Stimulated activated CD8-positive, alpha-beta memory T cell treated with anti-CD3 and anti-CD28 coated beads, Interleukin-15, amount 100 ng/mL, for 4 hours (primary cell): ENCODE data around the gene DMGDH.

ENCODE experiments used
- DNase-seq, 2 donors: peaks; one replicate each; pipeline ENCODE4 v3.0.0-alpha.2; 2020; ENCODE audit warnings: low read depth in 2 of 2

Gene DMGDH

DNA sequence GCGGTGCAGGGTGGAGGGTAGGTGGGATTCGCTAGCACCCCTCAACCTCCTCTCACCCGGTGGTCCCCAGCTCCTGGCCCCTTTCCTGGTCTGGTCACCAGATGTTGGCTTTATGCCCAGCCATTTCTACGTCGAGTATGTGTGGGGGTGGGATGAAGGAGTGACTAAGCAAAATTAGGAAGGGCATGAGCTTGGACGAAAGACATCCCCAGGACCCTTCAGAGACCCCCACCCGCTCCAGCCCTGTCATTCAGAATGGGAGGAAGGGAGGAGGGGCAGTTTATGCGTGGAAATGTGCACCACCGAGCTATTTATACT, 835 bp upstream of the DMGDH start:
- no peak for DNase-seq

DNA sequence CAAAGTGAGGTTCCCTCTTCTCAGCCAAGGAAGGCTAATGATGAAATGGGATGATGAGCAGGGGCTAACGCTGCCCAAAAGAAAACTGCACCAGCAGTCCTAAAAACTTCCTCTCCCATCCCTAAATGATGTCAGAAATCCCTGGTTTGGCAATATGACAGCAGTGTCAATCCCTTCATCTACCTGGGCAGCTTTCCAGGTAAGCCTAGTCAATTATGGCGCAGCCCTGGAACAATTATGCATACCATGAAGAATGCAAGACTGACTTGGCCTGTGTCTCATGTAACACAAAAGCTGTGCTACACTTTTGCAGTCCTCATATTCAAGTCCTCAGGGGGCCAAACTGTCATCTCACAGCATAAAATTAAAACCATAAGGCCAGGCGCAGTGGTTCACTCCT, 7.0 kb downstream of the DMGDH start:
- no peak for DNase-seq

DNA sequence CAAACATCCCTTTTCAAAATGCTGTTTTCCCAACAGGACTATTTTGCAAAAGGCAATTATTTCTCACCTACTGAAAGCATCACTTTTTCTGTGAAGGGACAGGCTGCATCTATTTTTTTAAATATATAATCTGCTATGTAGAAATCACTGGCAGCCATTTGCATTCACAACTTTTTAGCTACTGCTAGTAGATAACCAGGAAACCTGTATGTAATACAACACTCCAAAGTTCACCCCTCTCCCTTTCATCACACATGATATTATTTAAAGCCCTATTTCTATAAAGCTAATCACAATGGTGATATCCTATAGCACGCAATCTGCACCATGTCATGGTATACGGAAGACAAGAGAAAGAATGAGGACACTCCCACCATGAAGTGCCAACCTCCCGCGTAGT, 9.8 kb downstream of the DMGDH start:
- no peak for DNase-seq

DNA sequence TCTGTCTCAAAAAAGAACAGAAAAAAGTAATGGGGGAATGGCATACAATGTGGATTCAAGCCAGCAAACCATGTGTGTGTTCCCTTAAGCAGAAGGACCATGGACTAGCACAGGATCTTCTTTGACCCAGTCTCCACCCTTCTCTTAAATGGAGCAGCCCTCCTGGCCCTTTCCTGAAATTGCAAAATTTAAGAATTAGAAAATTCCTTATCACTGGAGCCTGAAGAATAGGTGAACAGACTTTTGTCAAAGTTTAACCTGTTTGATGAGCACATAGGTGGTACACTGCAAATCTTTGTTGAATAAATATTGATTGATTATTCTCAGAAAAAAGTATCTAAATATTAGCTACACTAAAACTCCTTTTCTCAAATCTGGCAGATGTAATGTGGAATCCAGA, 12.6 kb downstream of the DMGDH start:
- no peak for DNase-seq

DNA sequence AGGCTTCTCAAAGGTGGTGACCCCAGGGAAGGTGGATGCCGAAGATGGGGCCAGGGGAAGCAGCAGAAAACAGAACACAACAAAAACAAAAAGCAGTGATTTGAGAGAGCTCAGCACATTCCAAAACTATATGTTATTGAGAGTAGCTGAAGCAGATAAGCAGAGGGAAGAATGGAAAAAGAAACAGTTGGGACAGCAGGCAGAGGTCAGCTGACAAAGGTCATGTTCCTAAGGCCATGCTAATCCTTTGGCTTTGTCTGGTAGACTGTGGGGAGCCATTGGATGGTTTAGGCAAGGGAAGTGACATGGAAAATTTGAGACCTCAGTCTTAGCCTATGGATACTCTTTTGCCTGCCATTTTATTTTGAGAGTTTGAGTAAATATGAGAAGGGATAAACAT, 14.5 kb downstream of the DMGDH start:
- no peak for DNase-seq

DNA sequence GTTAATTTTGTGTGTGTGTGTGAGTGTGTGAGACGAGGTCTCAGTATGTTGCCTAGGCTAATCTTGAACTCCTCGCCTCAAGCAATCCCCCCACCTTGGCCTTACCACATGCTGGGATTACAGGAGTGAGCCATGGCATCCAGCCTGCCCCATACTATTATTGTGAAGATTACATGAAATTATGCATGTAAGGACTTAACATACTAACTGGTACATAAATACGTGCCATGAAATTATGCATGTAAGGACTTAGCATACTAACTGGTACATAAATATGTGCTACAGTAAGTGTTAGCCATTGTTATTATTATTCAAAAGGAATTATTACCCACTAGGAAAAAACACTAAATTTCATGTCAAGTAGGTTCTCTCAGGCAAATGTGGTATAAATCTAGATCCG, 16.2 kb downstream of the DMGDH start:
- no peak for DNase-seq

DNA sequence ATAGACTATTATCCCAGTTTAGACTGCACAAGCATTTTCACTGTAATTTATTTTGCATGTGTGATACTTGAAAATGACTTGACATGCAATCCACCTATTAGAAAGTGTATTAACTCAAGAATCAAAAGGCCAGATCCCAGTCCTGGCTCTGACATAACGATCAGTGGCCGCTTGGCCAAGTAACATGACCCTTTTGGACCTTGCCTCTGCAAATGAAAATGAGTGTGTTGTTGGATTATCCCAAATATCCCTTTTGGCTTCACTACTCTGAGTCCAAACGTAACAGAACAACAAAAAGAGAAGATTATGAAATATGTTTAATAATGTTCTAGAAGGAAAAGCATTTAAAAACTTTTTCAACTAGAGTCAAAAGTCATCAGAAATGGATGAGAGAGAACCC, 19.0 kb downstream of the DMGDH start:
- DNase-seq, result no peak

DNA sequence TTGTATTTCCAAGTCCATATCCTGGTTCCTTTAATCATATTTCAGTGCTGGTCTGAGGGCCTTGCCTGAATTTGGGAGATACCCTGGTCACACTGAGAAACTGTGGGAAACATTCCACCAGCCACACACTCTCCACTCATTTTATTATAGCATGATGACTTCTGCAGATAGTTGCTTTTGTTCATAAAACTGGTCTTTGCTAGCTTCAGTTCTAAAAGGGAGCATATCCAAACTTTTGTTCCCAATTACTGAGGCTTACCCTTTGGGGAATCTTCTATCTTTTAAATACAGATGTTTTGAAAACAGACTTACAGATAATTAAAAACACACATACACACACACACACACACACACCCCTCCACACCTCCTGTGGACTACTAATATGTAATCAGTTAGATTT, 21.0 kb downstream of the DMGDH start:
- no peak for DNase-seq

DNA sequence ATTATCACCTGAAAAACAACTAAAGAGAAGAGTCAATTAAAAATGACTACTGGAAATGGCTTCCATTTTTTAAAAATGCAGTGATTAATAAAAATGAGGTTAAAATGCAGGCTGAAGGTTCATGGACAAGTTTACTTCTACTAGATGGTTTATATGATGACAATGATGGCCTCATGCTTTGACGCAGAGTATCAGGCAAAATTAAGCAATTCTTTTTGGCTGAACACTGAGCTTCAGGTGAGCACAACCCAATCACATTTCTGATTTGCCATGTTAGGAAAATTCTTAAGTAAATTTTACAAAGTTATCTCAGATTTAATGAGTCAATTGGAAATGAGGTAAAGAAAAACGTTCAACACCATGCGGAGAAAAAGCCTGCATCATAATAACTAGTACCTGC, 22.3 kb downstream of the DMGDH start:
- no peak for DNase-seq

DNA sequence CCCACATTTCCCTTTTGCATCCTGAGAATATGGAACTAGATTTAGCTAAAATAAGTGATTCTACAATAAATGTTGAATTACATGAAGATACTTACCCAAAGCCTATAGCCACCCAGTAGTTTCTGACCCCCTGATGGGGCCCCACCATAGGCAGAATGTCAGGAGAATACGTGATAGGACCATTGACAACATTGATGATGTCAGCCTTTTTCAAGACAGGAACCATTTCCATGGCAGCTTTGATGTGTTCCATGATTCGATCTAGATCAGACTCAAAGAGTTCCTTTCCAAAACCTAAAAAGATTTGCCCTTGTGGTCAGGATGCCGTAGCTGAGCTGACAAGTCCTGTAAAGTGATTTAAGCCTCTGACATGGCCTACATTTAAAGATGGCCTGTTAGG, 27.3 kb downstream of the DMGDH start:
- DNase-seq, result no peak

DNA sequence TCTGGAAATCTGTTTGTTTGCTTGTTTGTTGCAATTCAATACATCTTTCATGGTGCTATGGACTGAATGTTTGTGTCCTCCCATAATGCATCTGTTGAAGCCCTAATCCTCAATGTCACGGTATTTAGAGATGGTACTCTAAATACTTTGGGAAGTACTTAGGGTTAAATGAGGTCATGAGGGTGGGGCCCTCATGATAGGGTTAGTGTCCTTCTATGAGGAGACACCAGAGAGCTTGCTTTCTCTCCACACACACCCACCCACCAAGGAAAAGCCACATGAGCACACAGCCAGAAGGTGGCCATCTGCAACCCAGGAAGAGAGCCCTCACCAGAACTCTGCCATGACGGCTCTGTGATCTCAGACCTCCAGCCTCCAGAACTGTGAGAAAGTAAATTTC, 32.7 kb downstream of the DMGDH start:
- DNase-seq, result no peak

DNA sequence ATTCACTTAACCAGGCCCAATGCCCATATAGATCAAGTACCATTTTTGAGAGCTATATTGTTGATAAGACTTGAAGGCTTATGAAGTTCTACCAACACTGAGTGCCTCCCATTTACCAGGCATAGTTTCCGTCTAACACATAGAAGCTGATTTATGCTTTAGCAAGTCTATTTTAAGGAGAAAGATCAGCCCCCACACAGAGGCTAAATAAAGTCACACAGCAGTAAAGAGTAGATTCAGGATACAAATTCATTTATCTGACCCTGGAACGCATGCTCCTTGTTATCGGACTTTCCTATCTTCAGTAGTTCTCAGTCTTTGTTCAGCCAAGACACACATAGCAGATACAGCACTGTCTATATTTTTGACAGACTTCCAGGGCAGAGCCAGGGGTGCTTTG, 34.2 kb downstream of the DMGDH start:
- DNase-seq, result no peak

DNA sequence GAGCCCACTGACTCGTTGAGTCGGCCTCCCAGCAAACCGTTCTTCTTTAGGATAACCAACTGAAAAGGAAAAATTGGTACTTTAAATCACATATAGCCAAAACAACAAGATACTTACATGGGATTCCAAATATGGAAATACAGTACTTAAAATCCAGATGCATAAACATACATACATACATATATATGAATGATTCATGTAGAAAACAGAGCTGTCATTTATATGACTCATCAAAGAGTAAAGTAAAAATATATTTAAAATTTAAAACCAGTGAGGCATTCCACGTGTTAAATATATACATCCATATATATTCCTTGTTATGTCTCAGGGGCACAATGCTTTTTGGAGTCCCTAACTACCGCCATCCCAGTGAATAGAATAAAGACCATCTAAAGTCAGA, 36.7 kb downstream of the DMGDH start:
- DNase-seq, result no peak

DNA sequence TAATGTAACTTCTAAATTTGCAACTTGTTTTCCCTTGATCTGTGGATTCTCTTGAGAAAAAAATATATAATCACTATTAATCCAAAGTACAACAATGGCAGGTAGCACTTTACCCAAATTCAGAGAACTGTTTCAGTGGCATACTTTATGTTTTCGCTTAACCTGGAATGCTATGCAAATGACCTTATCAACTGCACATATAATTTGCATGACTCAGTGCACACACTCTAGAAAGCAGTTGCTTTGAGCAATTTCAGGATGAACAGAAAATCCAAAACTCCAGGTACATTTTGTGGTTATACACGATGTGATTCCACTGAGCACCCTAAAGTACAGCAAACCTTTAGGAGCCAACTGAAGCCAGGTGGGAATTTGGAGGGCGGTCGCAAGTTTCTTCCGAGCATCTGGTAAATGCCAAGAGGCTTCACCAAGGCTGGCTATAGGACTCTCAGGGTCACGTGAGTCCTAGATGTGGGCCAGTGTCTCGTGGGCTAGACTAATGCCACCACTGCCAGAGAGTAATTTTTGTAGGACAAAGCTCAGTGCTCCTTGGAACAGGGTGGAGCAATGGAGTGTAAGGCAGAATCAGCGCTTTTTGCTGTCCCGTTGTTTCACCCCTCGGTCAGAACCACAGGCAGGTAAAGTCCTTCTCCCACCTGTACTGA, 37.3 kb downstream of the DMGDH start:
- DNase-seq, result no peak

DNA sequence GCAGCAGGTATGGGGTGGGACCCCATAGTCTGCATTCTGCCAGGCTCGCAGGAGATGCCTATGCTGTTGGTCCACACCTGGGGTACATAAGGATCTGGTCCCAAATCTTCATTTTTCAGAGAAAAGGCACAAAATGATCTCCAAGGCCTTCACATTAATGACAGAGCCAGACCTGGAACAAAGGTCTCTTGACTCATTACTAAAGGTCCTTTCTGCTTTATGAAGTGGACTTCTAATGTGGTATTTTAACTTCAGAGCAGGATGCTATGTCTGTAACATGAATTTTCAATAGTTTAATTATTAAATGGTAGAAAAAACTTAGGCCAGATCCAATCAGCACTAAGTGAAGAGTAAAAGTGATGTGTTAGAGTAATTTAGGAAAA, 38.0 kb downstream of the DMGDH start:
- DNase-seq, result no peak

DNA sequence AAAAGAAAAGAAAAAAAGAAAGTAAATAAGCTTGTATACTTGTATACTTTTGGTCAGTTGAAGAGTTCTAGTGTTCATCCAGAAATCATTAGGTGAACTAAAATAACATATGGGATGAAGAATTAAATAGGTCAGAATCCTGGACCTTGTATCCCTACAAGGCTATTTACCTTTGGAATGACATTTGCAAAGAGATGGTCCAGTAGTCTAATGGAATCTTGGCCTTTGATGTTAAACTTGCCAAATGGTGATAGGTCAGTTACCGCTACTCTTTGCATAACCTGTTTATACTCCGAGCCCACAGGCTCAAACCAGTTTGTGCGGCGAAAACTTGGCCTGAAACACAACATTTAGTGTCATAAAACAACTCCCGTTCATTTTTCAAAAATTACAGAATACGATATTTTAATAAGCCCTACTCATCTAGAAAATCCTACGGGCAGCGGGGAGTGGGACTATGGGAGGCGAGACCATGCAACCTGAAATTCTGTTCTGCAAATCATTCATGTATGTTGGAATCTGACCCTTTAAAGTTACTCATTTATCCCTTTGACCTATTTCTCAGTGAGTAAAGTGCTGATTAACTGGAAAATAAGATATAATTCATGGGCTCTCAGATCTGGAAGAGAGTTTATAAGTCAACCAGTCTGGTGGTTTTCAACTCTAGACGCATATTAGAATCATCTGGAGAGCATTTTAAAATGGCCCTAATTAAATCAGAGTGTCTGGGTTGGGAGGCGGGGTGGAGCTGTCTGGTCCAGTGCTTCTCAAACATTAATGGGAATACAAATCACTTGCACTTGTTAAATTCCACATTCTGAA, 38.6 kb downstream of the DMGDH start:
- DNase-seq, result no peak

DNA sequence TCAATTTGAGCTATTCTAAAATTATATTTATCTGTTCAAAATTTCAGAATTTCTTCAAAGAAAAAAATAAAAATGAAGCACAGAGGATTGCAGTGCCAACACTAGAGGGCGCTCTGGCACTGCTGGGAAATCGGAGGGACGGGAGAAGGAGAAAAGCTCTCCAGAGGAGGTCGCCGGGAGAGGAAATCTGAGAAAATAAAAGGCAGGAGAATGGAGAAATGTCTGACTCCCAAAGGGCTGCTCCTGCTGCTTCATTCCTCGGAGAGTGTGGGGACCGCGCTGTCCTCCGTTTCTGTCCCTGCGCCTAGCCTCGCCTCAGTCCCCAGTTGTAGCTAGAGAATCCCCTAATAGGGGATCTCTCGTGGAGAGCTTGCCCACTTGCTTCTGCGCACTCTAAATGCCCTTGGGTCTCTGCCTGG, 44.4 kb downstream of the DMGDH start:
- DNase-seq, result no peak

DNA sequence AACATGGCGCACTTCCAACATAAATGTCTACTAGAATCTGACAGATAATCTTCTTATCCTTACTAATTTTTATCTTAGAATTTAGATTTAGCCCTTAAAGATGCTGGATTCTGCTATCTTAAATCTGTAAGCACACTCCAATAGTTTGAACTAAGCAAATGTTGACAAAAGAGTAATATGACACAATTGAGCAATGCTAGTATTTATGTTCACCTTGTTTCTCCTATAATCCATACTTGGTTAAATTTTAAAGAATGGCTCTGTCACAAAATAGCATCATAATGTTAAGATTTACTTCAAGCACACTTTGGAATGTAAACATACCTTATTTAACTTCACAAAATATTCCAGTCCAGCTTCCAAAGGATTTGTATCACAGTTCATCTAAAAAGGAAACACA, 45.5 kb downstream of the DMGDH start:
- no peak for DNase-seq

DNA sequence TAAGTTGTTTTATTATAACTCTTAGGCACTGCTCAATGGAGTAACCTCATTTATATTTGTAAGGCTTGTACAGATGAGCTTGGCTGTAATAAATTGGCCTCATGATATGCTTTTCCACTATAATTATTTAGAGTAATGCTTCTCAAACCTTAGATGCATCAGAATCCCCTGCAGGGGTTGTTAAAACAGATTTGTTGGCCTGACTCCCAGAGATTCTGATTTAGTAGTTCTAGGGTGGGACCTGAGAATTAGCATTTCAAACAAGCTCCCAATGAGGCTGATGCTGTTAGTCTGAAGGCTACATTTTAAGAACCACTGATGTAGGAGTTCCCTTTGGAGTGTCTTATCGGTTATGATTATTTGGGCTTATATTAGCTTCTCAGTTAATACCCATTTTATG, 46.1 kb downstream of the DMGDH start:
- no peak for DNase-seq

DNA sequence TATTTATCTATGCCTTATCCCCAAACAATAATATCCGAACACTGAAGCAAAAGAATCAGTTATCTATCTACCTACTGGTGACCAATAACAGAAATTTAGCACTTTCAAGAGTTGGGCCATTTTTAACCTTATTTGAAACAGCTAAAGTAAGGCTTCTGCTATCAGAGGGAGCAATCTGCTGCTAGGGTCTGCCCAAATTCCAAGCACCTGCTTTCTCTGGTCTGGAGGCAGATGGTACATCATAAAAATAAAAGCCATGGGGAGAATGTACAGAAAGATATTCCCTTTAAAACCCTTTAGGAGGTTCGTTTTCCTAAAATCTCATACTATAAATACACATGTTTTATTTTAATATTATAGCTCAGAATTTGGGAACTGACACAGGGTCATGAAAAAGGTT, 46.7 kb downstream of the DMGDH start:
- DNase-seq, result no peak

DNA sequence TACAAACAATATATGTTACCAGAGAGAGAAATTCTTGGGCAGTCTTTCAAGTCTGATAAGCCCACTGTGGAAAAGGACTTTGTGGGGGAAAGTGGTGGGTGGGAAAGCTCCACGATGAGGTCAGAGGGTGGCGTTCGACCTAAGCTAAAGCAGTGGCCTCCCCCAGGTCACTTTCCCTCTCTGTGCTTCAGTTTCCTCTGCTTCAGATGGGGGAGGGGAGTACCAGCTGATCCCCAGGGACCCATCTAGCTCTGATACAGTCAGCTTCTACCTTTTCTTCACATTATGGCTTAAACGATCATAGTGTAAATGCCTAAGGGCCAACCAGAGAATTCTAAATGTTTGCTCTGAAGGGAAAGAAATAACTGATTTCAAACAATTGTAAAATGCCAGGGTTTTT, 47.7 kb downstream of the DMGDH start:
- no peak for DNase-seq

DNA sequence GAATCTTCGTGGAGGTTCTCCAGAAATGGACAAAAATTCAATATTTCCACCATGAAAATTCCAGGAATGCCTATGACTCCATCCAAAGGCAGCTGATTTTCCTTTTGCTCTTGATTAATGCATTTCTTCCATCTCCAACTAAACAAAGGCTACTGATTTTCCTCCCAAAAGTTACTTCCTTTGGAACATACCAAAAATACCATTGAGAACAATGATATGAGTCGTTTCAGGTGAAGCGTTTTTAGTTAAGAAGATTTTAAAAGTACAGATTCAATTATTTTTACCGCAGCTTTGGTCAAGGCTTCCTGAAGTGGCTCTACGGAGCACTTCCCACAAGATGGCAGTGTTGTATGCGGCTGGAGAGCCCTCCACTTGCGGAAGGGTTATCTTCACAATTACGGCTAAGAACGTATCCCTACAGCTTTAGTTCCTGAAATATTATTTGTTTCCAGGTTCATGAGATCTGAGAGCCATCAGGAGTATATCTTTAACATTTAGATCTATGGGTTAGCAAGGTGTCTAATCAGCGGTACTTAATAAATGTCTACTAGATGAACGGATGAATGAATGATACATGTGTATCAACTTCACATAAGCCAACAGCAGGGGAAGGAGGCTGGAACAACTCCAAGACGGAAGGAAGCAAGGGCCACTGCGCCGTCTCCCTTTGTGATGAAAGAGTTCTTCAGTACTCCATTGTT, 48.5 kb downstream of the DMGDH start:
- DNase-seq, result no peak

DNA sequence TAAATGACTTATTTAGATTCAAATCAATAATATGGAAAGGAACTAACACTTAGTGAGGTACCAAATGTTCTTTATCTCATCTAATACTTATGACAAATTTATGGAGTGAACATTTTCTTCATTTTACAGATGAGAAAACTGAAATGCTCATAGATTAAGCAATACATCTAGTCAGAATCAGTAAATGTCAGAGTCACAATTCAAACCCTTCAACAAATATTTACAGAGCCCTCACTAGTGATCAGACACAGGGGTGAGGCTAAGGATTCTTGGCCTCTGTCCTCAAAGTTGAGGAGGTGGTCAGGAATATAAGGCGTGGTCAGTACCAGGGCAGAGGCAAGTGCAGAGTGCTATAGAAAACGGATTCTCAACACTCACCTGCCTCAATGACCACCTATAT, 54.8 kb downstream of the DMGDH start:
- no peak for DNase-seq
